NCI-H82 treated with DMSO at 0.1 percent for 48 hours (cell line): ENCODE data around the gene TRIML1.
A peak's percentile ranks its signal among the peaks of the same experiment; 100 is the strongest.
"Not testable (repeated sequence)": the region's sequence is repeated elsewhere in the genome, so short reads cannot be mapped to it uniquely, and the experiment has no call there.

Experiments
- DNase-seq: peaks from one replicate; lab custom pipeline; 2025; ENCODE audit not compliant: unreplicated experiment; lab: John Stamatoyannopoulos, UW

The TRIML1 gene

DNA sequence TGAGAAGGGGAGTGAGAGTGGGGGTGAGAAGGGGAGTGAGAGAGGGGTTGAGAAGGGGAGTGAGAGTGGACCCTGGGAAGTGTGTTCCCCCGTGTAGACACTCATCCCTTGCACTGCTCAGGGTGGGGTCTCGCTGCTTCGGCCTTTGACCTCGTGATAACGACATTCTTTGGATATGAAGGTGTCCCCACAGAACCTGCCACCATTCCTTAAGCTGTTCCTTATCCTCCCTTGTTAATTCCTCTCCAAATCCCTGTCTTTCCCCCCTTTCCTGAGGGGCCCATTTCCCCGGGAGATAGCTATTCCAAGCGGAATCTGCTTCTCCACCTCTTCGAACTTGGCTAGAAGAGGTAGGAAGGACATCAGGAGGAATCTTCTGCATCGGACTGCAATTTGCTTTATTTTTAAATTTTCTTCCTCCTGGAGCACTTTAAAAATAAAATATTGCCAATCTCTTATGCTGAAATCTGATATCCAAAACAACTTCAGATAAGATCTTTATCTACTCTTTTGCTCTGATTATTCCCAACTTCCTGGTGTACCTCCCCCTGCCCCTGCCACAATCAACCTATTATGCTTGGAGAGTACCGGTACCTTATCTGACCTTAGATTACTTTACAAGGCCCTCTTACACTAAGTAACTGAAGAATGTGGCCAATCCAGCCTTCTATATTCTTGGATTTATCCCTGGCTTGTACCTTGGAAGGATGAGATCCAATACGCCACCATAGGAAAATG lies 15.6 kb downstream of the TRIML1 start:
- DNase-seq = no peak

GRCh38 chr4:188158336-188158735 lies 19.1 kb downstream of the TRIML1 start:
- no peak for DNase-seq

DNA sequence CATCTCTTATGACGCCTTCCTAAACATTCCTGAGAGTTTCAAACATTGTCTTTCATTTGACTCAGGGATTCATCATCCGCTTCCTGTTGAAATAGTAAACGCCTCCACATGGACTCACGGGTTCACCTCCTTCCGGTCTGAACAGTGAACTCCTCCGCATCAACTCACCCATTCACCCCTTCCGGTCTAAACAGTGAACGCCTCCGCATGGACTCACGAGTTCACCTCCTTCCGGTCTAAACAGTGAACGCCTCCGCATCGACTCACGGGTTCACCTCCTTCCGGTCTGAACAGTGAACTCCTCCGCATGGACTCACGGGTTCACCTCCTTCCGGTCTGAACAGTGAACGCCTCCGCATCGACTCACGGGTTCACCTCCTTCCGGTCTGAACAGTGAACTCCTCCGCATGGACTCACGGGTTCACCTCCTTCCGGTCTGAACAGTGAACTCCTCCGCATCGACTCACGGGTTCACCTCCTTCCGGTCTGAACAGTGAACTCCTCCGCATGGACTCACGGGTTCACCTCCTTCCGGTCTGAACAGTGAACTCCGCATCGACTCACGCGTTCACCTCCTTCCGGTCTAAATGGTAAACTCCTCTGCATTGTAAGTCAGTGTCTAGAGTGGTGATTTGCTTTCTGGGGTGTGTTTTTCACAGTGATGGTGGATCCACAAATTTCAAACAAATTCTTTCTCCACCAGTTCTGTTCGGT lies 20.4 kb downstream of the TRIML1 start:
- DNase-seq = not testable (repeated sequence)

GRCh38 chr4:188160406-188160805 lies 21.2 kb downstream of the TRIML1 start:
- DNase-seq = no peak

DNA sequence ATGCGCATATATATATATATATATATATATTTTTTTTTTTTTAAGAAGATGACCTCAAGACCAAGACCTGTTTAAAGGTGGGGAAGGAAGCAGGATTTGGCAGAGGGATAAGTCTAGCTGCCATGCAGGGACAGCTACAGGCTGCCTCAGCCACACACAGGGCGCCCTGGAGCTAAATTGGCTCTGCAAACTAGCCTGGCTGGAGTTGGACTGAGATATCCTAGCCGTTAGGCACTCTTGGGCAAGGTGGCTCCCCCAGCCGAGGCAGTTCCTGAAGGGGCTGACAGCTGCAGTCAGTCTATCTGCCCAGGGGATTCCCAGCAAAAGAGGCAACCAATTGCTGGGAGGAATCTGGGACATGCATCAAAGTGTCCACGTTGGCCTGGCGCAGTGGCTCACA lies 21.9 kb downstream of the TRIML1 start:
- no peak for DNase-seq

DNA sequence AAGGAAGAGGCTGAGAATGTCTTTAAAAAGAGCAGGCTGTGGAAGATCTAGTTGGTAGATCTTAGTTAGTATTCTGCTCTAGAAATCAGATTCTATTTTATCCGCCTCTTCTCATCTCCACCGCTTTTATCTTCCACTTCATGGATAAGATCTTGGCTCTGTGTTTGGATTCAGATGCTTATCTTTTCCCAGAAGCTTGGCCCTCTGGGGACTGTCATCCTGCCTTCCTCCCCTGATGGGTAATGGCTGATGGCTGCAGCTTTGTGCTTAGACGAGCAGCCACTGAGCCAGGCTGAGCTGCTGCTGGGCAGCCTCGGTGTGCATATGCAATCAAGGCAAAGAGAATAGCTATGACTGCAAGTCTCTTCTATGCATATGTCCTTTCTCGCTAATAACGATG lies 23.5 kb downstream of the TRIML1 start:
- DNase-seq = no peak

GRCh38 chr4:188168726-188169373 lies 29.6 kb downstream of the TRIML1 start:
- DNase-seq = no peak

- no peak for DNase-seq
Observed at GRCh38 chr4:188171551-188171950, 32.3 kb downstream of the TRIML1 start.

DNA sequence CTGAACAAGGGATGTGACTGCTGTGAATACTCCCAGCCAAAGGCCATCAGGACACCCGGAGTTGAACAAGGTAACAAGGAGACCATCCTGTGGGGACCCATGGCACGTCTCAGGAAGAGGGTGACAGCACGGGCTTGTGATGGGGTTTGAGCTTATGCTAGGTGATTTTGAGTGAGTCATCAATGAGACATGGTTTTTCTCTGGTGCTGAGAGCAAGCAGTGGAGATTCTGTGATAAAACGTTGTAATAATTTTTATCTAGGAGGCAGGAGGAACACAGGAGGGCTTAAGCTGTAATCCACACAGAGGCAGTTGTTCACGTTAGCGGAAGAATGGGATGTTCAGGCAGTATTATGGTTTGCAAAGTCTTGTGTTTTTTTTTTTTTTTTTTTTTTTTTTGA lies 36.0 kb downstream of the TRIML1 start:
- DNase-seq = no peak

- no peak for DNase-seq
Observed at GRCh38 chr4:188177997-188178675, 38.9 kb downstream of the TRIML1 start.

DNA sequence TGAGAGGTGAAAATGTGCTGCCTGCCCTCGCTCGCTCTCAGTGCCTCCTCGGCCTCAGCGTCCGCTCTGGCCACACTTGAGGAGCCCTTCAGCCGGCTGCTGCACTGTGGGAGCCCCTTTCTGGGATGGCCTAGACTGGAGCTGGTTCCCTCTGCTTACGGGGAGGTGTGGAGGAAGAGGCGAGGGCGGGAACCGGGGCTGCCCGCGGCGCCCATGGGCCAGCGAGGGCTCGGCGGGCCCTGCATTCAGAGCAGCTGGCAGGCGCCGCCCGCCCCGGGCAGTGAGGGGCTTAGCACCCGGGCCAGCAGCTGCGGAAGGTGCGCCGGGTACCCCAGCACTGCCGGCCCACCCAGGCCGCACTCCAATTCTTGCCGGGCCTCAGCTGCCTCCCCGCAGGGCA lies 39.6 kb downstream of the TRIML1 start:
- no peak for DNase-seq

GRCh38 chr4:188187106-188187505 lies 47.9 kb downstream of the TRIML1 start:
- no peak for DNase-seq

GRCh38 chr4:188190461-188190860 lies 51.2 kb downstream of the TRIML1 start:
- DNase-seq = no peak

DNA sequence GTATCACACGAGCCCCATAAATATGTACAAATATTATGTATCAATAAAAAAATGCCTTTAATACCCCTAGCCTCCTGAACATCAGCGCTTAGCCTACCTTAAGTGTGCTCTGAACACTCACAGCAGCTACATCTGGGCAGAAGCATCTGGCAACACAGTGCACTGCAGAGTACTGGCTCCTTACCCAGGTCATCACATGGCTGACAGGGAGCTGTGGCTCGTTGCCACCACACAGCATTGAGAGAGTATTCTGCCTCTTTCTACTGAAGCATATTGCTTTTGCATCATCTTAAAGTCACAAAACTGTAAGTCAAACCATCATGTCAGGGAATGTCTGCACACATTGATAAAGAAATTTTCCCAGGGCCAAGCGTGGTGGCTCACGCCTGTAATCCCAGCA lies 55.2 kb downstream of the TRIML1 start:
- no peak for DNase-seq

DNA sequence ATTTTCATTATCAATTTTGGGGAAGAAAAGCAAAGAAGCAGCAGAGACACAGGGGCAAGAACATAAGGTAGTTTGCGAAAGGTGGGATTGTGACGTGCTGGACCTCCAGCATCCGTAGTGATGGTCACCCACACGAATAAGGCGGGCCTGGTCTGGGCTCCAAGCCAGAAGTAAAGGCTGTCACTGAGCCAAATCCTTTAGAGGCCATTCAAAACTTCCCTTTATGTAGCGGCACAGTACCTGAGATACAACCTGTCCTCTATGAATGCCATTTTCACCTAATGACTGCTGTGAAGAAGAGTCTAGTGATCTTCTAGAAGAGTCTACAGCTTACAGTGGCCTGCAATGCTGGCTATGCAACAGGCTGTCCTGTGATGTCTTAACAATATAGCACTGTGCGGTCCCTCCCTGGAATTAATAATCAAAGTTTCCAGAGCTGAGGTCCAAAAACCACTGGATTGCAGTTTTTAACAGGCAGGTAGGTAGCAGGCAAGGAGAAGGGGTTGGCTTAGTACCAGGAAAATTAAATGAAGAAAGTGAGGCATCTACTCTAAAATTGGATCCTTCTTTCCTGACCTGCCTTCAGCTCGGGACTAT lies 56.2 kb downstream of the TRIML1 start:
- no peak for DNase-seq

DNA sequence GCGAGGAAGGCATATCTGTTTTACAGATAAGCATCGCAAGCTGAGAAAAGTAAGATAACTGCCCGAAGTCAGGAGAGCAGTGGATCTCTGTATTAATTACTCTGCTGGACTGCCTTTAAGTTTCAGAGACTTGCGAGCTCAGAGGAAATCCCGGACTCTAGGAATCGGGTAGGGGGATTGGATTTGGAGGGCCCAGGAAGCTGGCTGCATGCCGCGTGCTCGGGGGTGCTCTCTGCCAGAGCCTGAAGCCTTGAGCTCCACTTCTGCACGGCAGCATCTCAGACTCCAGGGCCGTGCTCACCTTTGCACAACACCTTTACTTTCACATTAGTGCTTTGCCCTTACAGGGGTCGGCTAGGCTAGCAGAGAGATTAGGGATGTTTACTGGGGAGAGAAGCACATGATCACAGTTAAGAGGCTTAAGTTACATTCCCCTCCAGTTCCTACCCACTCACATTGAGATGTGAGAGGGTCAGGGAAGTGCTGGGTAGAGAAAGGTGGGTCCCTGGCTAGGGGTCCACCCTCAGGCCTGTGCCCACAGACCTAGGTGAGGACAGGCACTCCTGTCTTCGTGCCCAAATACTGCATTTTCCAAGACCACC lies 57.0 kb downstream of the TRIML1 start:
- peak; percentile 29 for DNase-seq
